Measurements from ENCODE around the gene GLDN.

- TF ChIP-seq EZH2 (IDR thresholded peaks at IDR 0.05; ENCODE audit: low read length, unreplicated experiment) = no peak
- TF ChIP-seq CTCF (conservative IDR thresholded peaks at IDR 0.05; ENCODE audit: low read depth, low read length) = no peak
Measured at GRCh38 chr15:51316636-51317035, 24.8 kb upstream of the GLDN start.
